SK-N-SH (cell line): ENCODE results near the gene PIH1D1. TPM values are rescaled to one million over a fixed set of nuclear protein-coding genes. Genes with fewer than 3 reads are reported as not detected.

Source experiments
- CTCF ChIA-PET: fragments of 300-600, 350-600 bp; formaldehyde crosslinking; extraction: SDS; loops from one replicate; lab custom pipeline; 2021; lab: Yijun Ruan, JAX
- POLR2A ChIA-PET: fragments of 350-600 bp; sonication (Branson Sonifier 250); formaldehyde crosslinking; extraction: SDS; loops from one replicate; lab custom pipeline; 2020; ENCODE audit warnings: antibody characterized with exemption, inconsistent platforms; lab: Yijun Ruan, JAX
- DNase-seq: peaks from one replicate; pipeline ENCODE4 v3.0.0; 2012
- H2AFZ ChIP-seq: fragments of 200-600 bp; sonication (generic); 2 replicates; pipeline ENCODE4 v1.8.1; 2016; ENCODE audit warnings: antibody characterized with exemption, mild to moderate bottlenecking, low read depth
- H3F3A ChIP-seq: fragments of 200-600 bp; sonication (generic); replicated peaks from 2 replicates; pipeline ENCODE3; 2016; ENCODE audit warnings: antibody characterized with exemption, mild to moderate bottlenecking; ENCODE audit not compliant: insufficient read depth
- H3K27ac ChIP-seq, 2 experiments: fragments of 200-500 bp in 1 of 2; fragments of 200-600 bp in 1 of 2; sonication (Bioruptor generic) in 1 of 2; sonication (generic), shearing (Covaris generic) in 1 of 2; 2 replicates each; pipeline versions ENCODE4 v1.5.1 to v1.6.1; 2014 to 2016; ENCODE audit warnings: low read depth in 2 of 2, inconsistent platforms in 1 of 2, low read length in 1 of 2, mild to moderate bottlenecking in 1 of 2, mixed read lengths in 1 of 2
- H3K27me3 ChIP-seq: fragments of 200-600 bp; sonication (generic), shearing (Covaris generic); 2 replicates; pipeline ENCODE4 v1.6.1; 2016; ENCODE audit warnings: mixed run types; ENCODE audit not compliant: insufficient read depth
- H3K36me3 ChIP-seq, 2 experiments: fragments of 200-500 bp in 1 of 2; fragments of 200-600 bp in 1 of 2; sonication (Bioruptor generic) in 1 of 2; sonication (generic) in 1 of 2; replicated peaks in 1 of 2; 2 replicates each; pipeline versions ENCODE3 to v1.5.1; 2014 to 2016; ENCODE audit warnings: low read length in 1 of 2, mild to moderate bottlenecking in 1 of 2; ENCODE audit not compliant: insufficient read depth in 2 of 2, control insufficient read depth in 1 of 2
- H3K4me1 ChIP-seq, 2 experiments: fragments of 200-500 bp in 1 of 2; fragments of 200-600 bp in 1 of 2; sonication (Bioruptor generic) in 1 of 2; sonication (generic), shearing (Covaris generic) in 1 of 2; 2 replicates each; pipeline versions ENCODE4 v1.5.1 to v1.6.1; 2014 to 2016; ENCODE audit warnings: low read depth in 1 of 2, low read length in 1 of 2, mixed run types in 1 of 2; ENCODE audit not compliant: insufficient read depth in 2 of 2, control insufficient read depth in 1 of 2
- H3K4me2 ChIP-seq: fragments of 200-600 bp; sonication (generic), shearing (Covaris generic); 2 replicates; pipeline ENCODE4 v1.6.1; 2017; ENCODE audit warnings: mixed run types
- H3K4me3 ChIP-seq, 2 experiments: fragments of 200-500 bp in 1 of 2; fragments of 200-600 bp in 1 of 2; sonication (Bioruptor generic) in 1 of 2; sonication (generic), shearing (Covaris generic) in 1 of 2; 2 replicates each; pipeline versions ENCODE4 v1.5.1 to v1.8.1; 2014 to 2016; ENCODE audit warnings: low read depth in 2 of 2, inconsistent platforms in 1 of 2, low read length in 1 of 2, mild to moderate bottlenecking in 1 of 2, mixed read lengths in 1 of 2, moderate library complexity in 1 of 2
- H3K79me2 ChIP-seq: fragments of 200-600 bp; sonication (generic); 2 replicates; pipeline ENCODE4 v1.8.1; 2017; ENCODE audit warnings: mild to moderate bottlenecking; ENCODE audit not compliant: insufficient read depth
- H3K9ac ChIP-seq: fragments of 200-600 bp; sonication (generic); 2 replicates; pipeline ENCODE4 v1.6.1; 2017; ENCODE audit warnings: mixed run types
- H3K9me2 ChIP-seq: fragments of 200-600 bp; sonication (generic); 2 replicates; pipeline ENCODE4 v1.6.1; 2017; ENCODE audit warnings: mixed run types
- H3K9me3 ChIP-seq: fragments of 200-600 bp; sonication (generic); 2 replicates; pipeline ENCODE4 v1.6.1; 2017; ENCODE audit warnings: mixed run types, mild to moderate bottlenecking, moderate library complexity
- H4K20me1 ChIP-seq: fragments of 200-600 bp; sonication (generic); 2 replicates; pipeline ENCODE4 v1.6.1; 2017; ENCODE audit warnings: mild to moderate bottlenecking, mixed run types; ENCODE audit not compliant: insufficient read depth
- ELF1 ChIP-seq: IDR thresholded peaks from 2 replicates; pipeline ENCODE4 v1.4.0; 2012
- FOSL2 ChIP-seq: IDR thresholded peaks from 2 replicates; pipeline ENCODE4 v1.4.0; 2012; ENCODE audit warnings: low read depth, mild to moderate bottlenecking, moderate library complexity, borderline replicate concordance
- FOXM1 ChIP-seq: IDR thresholded peaks from 2 replicates; pipeline ENCODE4 v1.4.0; 2012; ENCODE audit warnings: low read depth, mild to moderate bottlenecking
- IRF3 ChIP-seq: fragments of 150-350 bp; IDR thresholded peaks from 2 replicates; pipeline ENCODE4 v1.6.1; 2016; ENCODE audit warnings: mild to moderate bottlenecking, low read depth, low read length
- JUND ChIP-seq: IDR thresholded peaks from 2 replicates; pipeline ENCODE4 v1.4.0; 2012
- MXI1 ChIP-seq: IDR thresholded peaks from 2 replicates; pipeline ENCODE4 v1.6.1; 2012; ENCODE audit warnings: mild to moderate bottlenecking, low read depth, low read length, improper control_type of control experiment
- NFIC ChIP-seq: IDR thresholded peaks from 2 replicates; pipeline ENCODE4 v1.4.0; 2012; ENCODE audit warnings: borderline replicate concordance
- POLR2AphosphoS5 ChIP-seq: IDR thresholded peaks from 2 replicates; pipeline ENCODE4 v1.6.1; 2012; ENCODE audit warnings: low read depth, low read length
- RCOR1 ChIP-seq: fragments of 150-350 bp; IDR thresholded peaks from 2 replicates; pipeline ENCODE4 v1.6.1; 2017; ENCODE audit warnings: antibody characterized with exemption, low read length
- RXRA ChIP-seq: IDR thresholded peaks from 2 replicates; pipeline ENCODE4 v1.4.0; 2012; ENCODE audit warnings: low read depth, mild to moderate bottlenecking, borderline replicate concordance
- SIN3A ChIP-seq: IDR thresholded peaks from 2 replicates; pipeline ENCODE4 v1.6.1; 2012; ENCODE audit warnings: low read depth, mild to moderate bottlenecking, low read length, moderate library complexity, borderline replicate concordance
- TAF1 ChIP-seq: IDR thresholded peaks from 2 replicates; pipeline ENCODE4 v1.6.1; 2012; ENCODE audit warnings: low read depth, mild to moderate bottlenecking, low read length, moderate library complexity, borderline replicate concordance
- USF2 ChIP-seq: fragments of 150-350 bp; IDR thresholded peaks from 2 replicates; pipeline ENCODE4 v1.6.1; 2017; ENCODE audit warnings: antibody characterized with exemption, low read length, low read depth, borderline replicate concordance
- YY1 ChIP-seq: IDR thresholded peaks from 2 replicates; pipeline ENCODE4 v1.4.0; 2012; ENCODE audit warnings: low read depth, mild to moderate bottlenecking
- WGBS: methylation state at CpG from one replicate; pipeline ENCODE4 v1.1.6; 2017; ENCODE audit warnings: low lambda C conversion rate; 5-methylcytosine and 5-hydroxymethylcytosine counted together
- polyA plus RNA-seq, 3 experiments: library from polyadenylated mRNA; depleted of rRNA; stranded (reverse); fragments of >200 nt; gene quantifications; 2 replicates each; pipeline ENCODE4 v1.2.3, GENCODE V29; 2012

Gene PIH1D1
- polyA plus RNA-seq, 1 of the 3 experiments (the other 2 are of a cell fraction) = 157 TPM

- Histone ChIP-seq H3K9ac (peak overlapping the region; percentile 98; the same call in 1 of the 2 replicates), H3K36me3 (peaks cover 36 to 48% of the 10 kb centered on the region in 2 experiments), H3K27ac (peak overlapping the region; percentile 13 to 80), H3K4me1 (peaks cover 0 to 21% of the 10 kb centered on the region in 2 experiments; a peak in 1 of 4 replicates), H3K9me3 (no peaks in the 10 kb centered on the region), H3F3A (peaks cover 72% of the 10 kb centered on the region), H4K20me1 (peaks cover 32% of the 10 kb centered on the region), H2AFZ (no peak overlapping the region), H3K4me2 (peak overlapping the region; percentile 92; the same call in 1 of the 2 replicates), H3K79me2 (peaks cover 38% of the 10 kb centered on the region), H3K9me2 (no peaks in the 10 kb centered on the region), H3K27me3 (no peaks in the 10 kb centered on the region), H3K4me3 (peak overlapping the region in 1 of 2 experiments; percentile 86; a peak in 1 of 4 replicates)
- WGBS = 98% methylated on average over 17 of the region's 27 CpGs
- ChIA-PET CTCF (interaction anchor here (0.8 to 3.4 kb wide), 3 partner anchors 56 to 189 kb away, joined by 3 to 12 read pairs (median 4); no protein-coding TSS in a partner anchor), POLR2A (no interaction called here)
- TF ChIP-seq ELF1 (no peak), FOXM1 (no peak), TAF1 (no peak), POLR2AphosphoS5 (no peak; the same call in 1 of the 2 replicates), USF2 (no peak), YY1 (no peak), NFIC (no peak), FOSL2 (no peak), JUND (no peak), RCOR1 (no peak), IRF3 (no peak), MXI1 (no peak), RXRA (no peak), SIN3A (no peak)
- no peak for DNase-seq
Measured at GRCh38 chr19:49490287-49491029, 38.8 kb upstream of the PIH1D1 start.

- peaks cover 65% of the 10 kb centered on the region for H3F3A ChIP-seq
- peak overlapping the region; percentile 13 to 80 for H3K27ac ChIP-seq
- H3K36me3 ChIP-seq = peaks cover 36 to 48% of the 10 kb centered on the region in 2 experiments
- no peaks in the 10 kb centered on the region for H3K9me3 ChIP-seq
- peak overlapping the region; percentile 92 for H3K4me2 ChIP-seq
- peaks cover 32% of the 10 kb centered on the region for H4K20me1 ChIP-seq
- H3K9ac ChIP-seq = peak overlapping the region; percentile 98
- peaks cover 38% of the 10 kb centered on the region for H3K79me2 ChIP-seq
- H3K4me3 ChIP-seq = peak overlapping the region; percentile 86 to 92
- TF ChIP-seq TAF1 (no peak), POLR2AphosphoS5 (peak; percentile 44; the same call in 1 of the 2 replicates), IRF3 (no peak)
- POLR2A ChIA-PET = interaction anchor here (0.6 kb wide), 2 partner anchors 92 to 490 kb away, joined by 3 read pairs; no protein-coding TSS in a partner anchor
- peaks cover 0 to 21% of the 10 kb centered on the region in 2 experiments; a peak in 1 of 4 replicates for H3K4me1 ChIP-seq
- 58% methylated on average over 12 of the region's 15 CpGs for WGBS
- H3K9me2 ChIP-seq = no peaks in the 10 kb centered on the region
- H3K27me3 ChIP-seq = no peaks in the 10 kb centered on the region
- no peak for DNase-seq
- H2AFZ ChIP-seq = no peak overlapping the region
- CTCF ChIA-PET = interaction anchor here (1.0 to 3.4 kb wide), 2 partner anchors 57 to 80 kb away, joined by 4 to 12 read pairs; no protein-coding TSS in a partner anchor
Measured at GRCh38 chr19:49489601-49490167, 38.1 kb upstream of the PIH1D1 start.
